Stimulated activated naive CD8-positive, alpha-beta T cell treated with anti-CD3 and anti-CD28 coated beads, Interleukin-15, Interleukin-2, amounts not matched to agents 100 U/mL and 50 U/mL, for 24 hours (primary cell): Measurements from ENCODE around the gene ZNF268.

Experiments
- ATAC-seq: fragments of 150-1000 bp; cut with Tn5 transposase; one replicate; pipeline ENCODE4 v1.10.0; 2021
- DNase-seq: peaks from one replicate; pipeline ENCODE4 v3.0.0; 2021

ZNF268 gene

GRCh38 chr12:133181238-133181959 lies at the start of gene ZNF268:
Gene ZNF268 (plus strand): TSS chr12:133181495. CDS start chr12:133181998, 503 bp downstream.
- ATAC-seq (peak; percentile 99), DNase-seq (peak; percentile 95)

- DNase-seq (no peak), ATAC-seq (no peak)
These were observed 45.5 kb upstream of the ZNF268 start for GRCh38 chr12:133135747-133136146.

GRCh38 chr12:133145981-133146380 lies 35.3 kb upstream of the ZNF268 start:
- DNase-seq (no peak), ATAC-seq (no peak)

GRCh38 chr12:133156125-133156690 lies 25.1 kb upstream of the ZNF268 start:
- no peak for ATAC-seq
- DNase-seq = no peak

GRCh38 chr12:133165776-133166175 lies 15.5 kb upstream of the ZNF268 start:
- no peak for DNase-seq

GRCh38 chr12:133172491-133172890 lies 8.8 kb upstream of the ZNF268 start:
- ATAC-seq (no peak), DNase-seq (no peak)

More at GRCh38 chr12:133165776-133166175, 15.5 kb upstream of the ZNF268 start:
- no peak for ATAC-seq

GRCh38 chr12:133174901-133175300 lies 6.4 kb upstream of the ZNF268 start:
- ATAC-seq = no peak

GRCh38 chr12:133180669-133181068 lies 626 bp upstream of the ZNF268 start:
- DNase-seq = no peak
- ATAC-seq = no peak

More at GRCh38 chr12:133174901-133175300, 6.4 kb upstream of the ZNF268 start:
- no peak for DNase-seq

- ATAC-seq (no peak), DNase-seq (no peak)
These were observed 8.9 kb downstream of the ZNF268 start for GRCh38 chr12:133190176-133190575.

- ATAC-seq (no peak), DNase-seq (no peak)
These were observed 11.6 kb downstream of the ZNF268 start for GRCh38 chr12:133192847-133193246.

GRCh38 chr12:133201888-133202287 lies 20.6 kb downstream of the ZNF268 start:
- ATAC-seq (no peak), DNase-seq (no peak)

- DNase-seq = no peak
- no peak for ATAC-seq
These were observed 21.4 kb downstream of the ZNF268 start for GRCh38 chr12:133202493-133203343.

GRCh38 chr12:133203344-133204263 lies 22.3 kb downstream of the ZNF268 start:
- DNase-seq (no peak), ATAC-seq (no peak)

GRCh38 chr12:133204264-133204603 lies 22.9 kb downstream of the ZNF268 start:
- no peak for ATAC-seq
- no peak for DNase-seq

- no peak for DNase-seq
- ATAC-seq = no peak
These were observed 25.1 kb downstream of the ZNF268 start for GRCh38 chr12:133206390-133206789.

- DNase-seq (no peak), ATAC-seq (no peak)
These were observed 34.4 kb downstream of the ZNF268 start for GRCh38 chr12:133215724-133216123.

- no peak for DNase-seq
- no peak for ATAC-seq
These were observed 35.9 kb downstream of the ZNF268 start for GRCh38 chr12:133217219-133217618.

GRCh38 chr12:133220521-133220920 lies 39.2 kb downstream of the ZNF268 start:
- ATAC-seq = no peak

GRCh38 chr12:133221241-133221640 lies 39.9 kb downstream of the ZNF268 start:
- no peak for ATAC-seq
- no peak for DNase-seq

More at GRCh38 chr12:133220521-133220920, 39.2 kb downstream of the ZNF268 start:
- DNase-seq = no peak

- DNase-seq (no peak), ATAC-seq (no peak)
These were observed 40.9 kb downstream of the ZNF268 start for GRCh38 chr12:133222211-133222610.

GRCh38 chr12:133225527-133225926 lies 44.2 kb downstream of the ZNF268 start:
- ATAC-seq (no peak), DNase-seq (no peak)

- DNase-seq (no peak), ATAC-seq (no peak)
These were observed 45.4 kb downstream of the ZNF268 start for GRCh38 chr12:133226690-133227089.
